Effector CD4-positive, alpha-beta T cell (primary cell): ENCODE results near the gene ZNF138.
A peak's percentile ranks its signal among the peaks of the same experiment; 100 is the strongest.

Experiments used
- DNase-seq: peaks from one replicate; pipeline ENCODE4 v3.0.0-alpha.2; 2020

ZNF138 gene

GRCh38 chr7:64875658-64876406 is 81.6 kb downstream of the ZNF138 start:
- no peak for DNase-seq

GRCh38 chr7:64876792-64877713 is 82.8 kb downstream of the ZNF138 start:
- DNase-seq: peak; percentile 56

- no peak for DNase-seq
Observed at GRCh38 chr7:64877714-64878610, 83.7 kb downstream of the ZNF138 start.

- DNase-seq: no peak
Observed at GRCh38 chr7:64878684-64879083, 84.5 kb downstream of the ZNF138 start.

- no peak for DNase-seq
Observed at GRCh38 chr7:64879086-64879730, 85.0 kb downstream of the ZNF138 start.

- no peak for DNase-seq
Observed at GRCh38 chr7:64879800-64880199, 85.6 kb downstream of the ZNF138 start.

- no peak for DNase-seq
Observed at GRCh38 chr7:64880322-64881297, 86.4 kb downstream of the ZNF138 start.

- DNase-seq: no peak
Observed at GRCh38 chr7:64881461-64882287, 87.4 kb downstream of the ZNF138 start.

- no peak for DNase-seq
Observed at GRCh38 chr7:64882341-64883112, 88.3 kb downstream of the ZNF138 start.
